GM12878 (cell line): Measurements from ENCODE around the gene NELL1. TPM values are rescaled to one million over a fixed set of nuclear protein-coding genes. Genes with fewer than 3 reads are reported as not detected.

Source experiments
- ATAC-seq: fragments of 200-7000 bp; cut with Tn5 transposase; 3 replicates; pipeline ENCODE4 v1.9.1; 2020; ENCODE audit warnings: mild to moderate bottlenecking, moderate library complexity
- BruUV-seq: library from RNA; stranded (reverse); fragments of 400-500 nt; replicated peaks from 2 replicates; lab custom pipeline; 2021; lab: Mats Ljungman, UMichigan
- CTCF ChIA-PET: fragments of 300-600 bp; sonication (Branson Sonifier 250); formaldehyde crosslinking; extraction: SDS; loops from one replicate; lab custom pipeline; 2021; ENCODE audit warnings: inconsistent platforms; lab: Yijun Ruan, JAX
- POLR2A ChIA-PET: fragments of 350-600 bp; formaldehyde crosslinking; extraction: SDS; loops from one replicate; lab custom pipeline; 2021; ENCODE audit warnings: inconsistent platforms; lab: Charles Lee
- RAD21 ChIA-PET: fragments of 300-600 bp; sonication (Branson Sonifier 250); formaldehyde crosslinking; loops from one replicate; lab custom pipeline; 2023; ENCODE audit warnings: antibody characterized with exemption; ENCODE audit not compliant: unreplicated experiment; lab: Charles Lee
- SMC1A ChIA-PET: fragments of 300-600 bp; sonication (Branson Sonifier 250); formaldehyde crosslinking; loops from one replicate; lab custom pipeline; 2023; ENCODE audit not compliant: unreplicated experiment, uncharacterized antibody; lab: Charles Lee
- DNase-seq: peaks from one replicate; pipeline ENCODE4 v3.0.0-alpha.2; 2011; ENCODE audit warnings: low read depth, low spot score
- FAIRE-seq: peaks from 3 replicates; lab custom pipeline; 2011; peaks lifted over from hg19 to GRCh38; lab: Jason Lieb, UNC
- H2AFZ ChIP-seq: 2 replicates; pipeline ENCODE4 v1.6.0; 2011; ENCODE audit warnings: low read depth, low read length, control low read depth; ENCODE audit not compliant: control insufficient read depth
- H3K27ac ChIP-seq: 2 replicates; pipeline ENCODE4 v1.5.1; 2011; ENCODE audit warnings: control low read depth; ENCODE audit not compliant: control insufficient read depth, insufficient read depth
- H3K27me3 ChIP-seq, 2 experiments: replicated peaks in 1 of 2; 2 replicates each; pipeline versions ENCODE4 v1.6.0 to v1.6.1; 2011; ENCODE audit warnings: low read length in 1 of 2; ENCODE audit not compliant: control insufficient read depth in 2 of 2, insufficient read depth in 2 of 2
- H3K36me3 ChIP-seq, 2 experiments: 2 replicates each; pipeline ENCODE4 v1.5.1; 2011; ENCODE audit warnings: low read length in 1 of 2; ENCODE audit not compliant: control insufficient read depth in 2 of 2, insufficient read depth in 2 of 2
- H3K4me1 ChIP-seq: 2 replicates; pipeline ENCODE4 v1.6.1; 2011; ENCODE audit warnings: mild to moderate bottlenecking, low read length, moderate library complexity, mixed read lengths; ENCODE audit not compliant: control insufficient read depth, insufficient read depth
- H3K4me2 ChIP-seq: 2 replicates; pipeline ENCODE4 v1.6.0; 2011; ENCODE audit warnings: control low read depth; ENCODE audit not compliant: control insufficient read depth, insufficient read depth
- H3K4me3 ChIP-seq: fragments of 200-600 bp; sonication (generic); 2 replicates; pipeline ENCODE4 v1.5.1; 2016
- H3K79me2 ChIP-seq: 2 replicates; pipeline ENCODE4 v1.6.0; 2011; ENCODE audit warnings: low read length; ENCODE audit not compliant: control insufficient read depth, insufficient read depth
- H3K9ac ChIP-seq: 2 replicates; pipeline ENCODE4 v1.8.0; 2011; ENCODE audit warnings: low read length, control low read depth, mixed read lengths; ENCODE audit not compliant: control insufficient read depth, insufficient read depth
- H3K9me3 ChIP-seq: replicated peaks from 3 replicates; pipeline ENCODE4 v1.5.1; 2011; ENCODE audit warnings: mild to moderate bottlenecking, low read length; ENCODE audit not compliant: control insufficient read depth, insufficient read depth
- H4K20me1 ChIP-seq: 2 replicates; pipeline ENCODE4 v1.6.0; 2011; ENCODE audit not compliant: control insufficient read depth, insufficient read depth
- ZBED1 ChIP-seq: IDR thresholded peaks from 2 replicates; pipeline ENCODE4 v1.6.1; 2016; ENCODE audit warnings: borderline replicate concordance
- WGBS: methylation state at CpG from one replicate; pipeline ENCODE4 v1.1.6; 2016; ENCODE audit warnings: low lambda C conversion rate; ENCODE audit not compliant: insufficient replicate concordance, insufficient coverage; ENCODE audit errors: missing lambda C conversion rate; 5-methylcytosine and 5-hydroxymethylcytosine counted together
- in situ Hi-C: fragments of 300-500 bp; cut with MboI; formaldehyde crosslinking; loops from 9 replicates; pipeline ENCODE4 v1.14.3; 2018; ENCODE audit warnings: mixed read lengths
- intact Hi-C: fragments of 100-400 bp; cut with micrococcal nuclease; formaldehyde crosslinking; loops from one replicate; pipeline ENCODE4 v1.14.2; 2022; ENCODE audit not compliant: unreplicated experiment
- polyA plus RNA-seq, 11 experiments: library from polyadenylated mRNA; depleted of rRNA in 4 of 11; unstranded in 6 of 11; stranded (reverse) in 5 of 11; fragments of >200 nt; fragmentation: Nextera tagmentation in 4 of 11; fragmentation: Illumina TruSeq in 1 of 11; extraction: Ambion mirVana in 4 of 11; extraction: Trizol in 1 of 11; gene quantifications; 1 replicate in 1 of 11; 2 replicates in 10 of 11; pipeline versions ENCODE4 v1.2.1 to v1.2.3, GENCODE V29; 2011 to 2016; ENCODE audit warnings: inconsistent platforms in 2 of 11, missing spikeins in 2 of 11, low read depth in 1 of 11
- total RNA-seq, 4 experiments: library from RNA; depleted of rRNA in 3 of 4; stranded (reverse); fragments of >200 nt in 3 of 4; fragmentation: Illumina TruSeq in 1 of 4; extraction: Trizol in 1 of 4; gene quantifications; 2 replicates each; pipeline versions ENCODE4 v1.2.1 to v1.2.3, GENCODE V29; 2013 to 2021
- TF ChIP-seq, protein P1 (sequence below), 3 experiments: IDR thresholded peaks in 2 of 3; conservative IDR thresholded peaks in 1 of 3; 2 replicates each; pipeline ENCODE4 v1.5.1; 2011; ENCODE audit warnings: low read depth in 3 of 3, low read length in 3 of 3, mild to moderate bottlenecking in 3 of 3, control low read depth in 2 of 3, moderate library complexity in 2 of 3, inconsistent platforms in 1 of 3, mixed read lengths in 1 of 3; ENCODE audit not compliant: control insufficient read depth in 2 of 3, insufficient read depth in 1 of 3; ENCODE audit errors: extremely low read depth in 1 of 3
- TF ChIP-seq, protein P2 (sequence below): fragments of 450-650 bp; IDR thresholded peaks from 2 replicates; pipeline ENCODE4 v1.6.1; 2017; ENCODE audit warnings: low read depth, mild to moderate bottlenecking, moderate library complexity

The NELL1 gene
- total and polyA plus RNA-seq, 10 of the 15 experiments (the other 5 are each of a cell fraction or from before 2014, with no cell fraction given), result 0.02 to 0.12 TPM; not detected in 8

GRCh38 chr11:21470521-21470920 is 801.1 kb downstream of the NELL1 start:
- ChIA-PET RAD21 (no interaction called here), CTCF (interaction anchor here (1.5 kb wide), 1 partner anchor 41 kb away, joined by 6 read pairs; no protein-coding TSS in a partner anchor), POLR2A (no interaction called here), SMC1A (interaction anchor here (0.8 to 1.1 kb wide), 2 partner anchors 12 to 16 kb away, joined by 3 read pairs; no protein-coding TSS in a partner anchor)
- H3K9me3 ChIP-seq, result no peaks in the 10 kb centered on the region
- FAIRE-seq, result no peak
- no peaks in the 10 kb centered on the region for H3K36me3 ChIP-seq
- no peaks in the 10 kb centered on the region for H3K4me1 ChIP-seq
- H3K4me2 ChIP-seq, result no peak overlapping the region
- no peak overlapping the region for H3K27ac ChIP-seq
- H3K9ac ChIP-seq, result no peak overlapping the region
- no peaks in the 10 kb centered on the region for H3K79me2 ChIP-seq
- TF ChIP-seq, protein P1, sequence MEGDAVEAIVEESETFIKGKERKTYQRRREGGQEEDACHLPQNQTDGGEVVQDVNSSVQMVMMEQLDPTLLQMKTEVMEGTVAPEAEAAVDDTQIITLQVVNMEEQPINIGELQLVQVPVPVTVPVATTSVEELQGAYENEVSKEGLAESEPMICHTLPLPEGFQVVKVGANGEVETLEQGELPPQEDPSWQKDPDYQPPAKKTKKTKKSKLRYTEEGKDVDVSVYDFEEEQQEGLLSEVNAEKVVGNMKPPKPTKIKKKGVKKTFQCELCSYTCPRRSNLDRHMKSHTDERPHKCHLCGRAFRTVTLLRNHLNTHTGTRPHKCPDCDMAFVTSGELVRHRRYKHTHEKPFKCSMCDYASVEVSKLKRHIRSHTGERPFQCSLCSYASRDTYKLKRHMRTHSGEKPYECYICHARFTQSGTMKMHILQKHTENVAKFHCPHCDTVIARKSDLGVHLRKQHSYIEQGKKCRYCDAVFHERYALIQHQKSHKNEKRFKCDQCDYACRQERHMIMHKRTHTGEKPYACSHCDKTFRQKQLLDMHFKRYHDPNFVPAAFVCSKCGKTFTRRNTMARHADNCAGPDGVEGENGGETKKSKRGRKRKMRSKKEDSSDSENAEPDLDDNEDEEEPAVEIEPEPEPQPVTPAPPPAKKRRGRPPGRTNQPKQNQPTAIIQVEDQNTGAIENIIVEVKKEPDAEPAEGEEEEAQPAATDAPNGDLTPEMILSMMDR (IDR thresholded peaks at IDR 0.05 in 2 of 3, conservative IDR thresholded peaks at IDR 0.05 in 1 of 3; ENCODE audit: control insufficient read depth in 2 of 3, extremely low read depth in 1 of 3, insufficient read depth in 1 of 3, low read depth in 3 of 3, low read length in 3 of 3), result no peak
- no peak overlapping the region for H3K4me3 ChIP-seq
- ATAC-seq, result no peak
- intact Hi-C loops (no loop called here), in situ Hi-C loops (no loop called here)
- H3K27me3 ChIP-seq, result no peaks in the 10 kb centered on the region
- DNase-seq, result no peak
- no TSS peak for BruUV-seq
- H4K20me1 ChIP-seq, result no peaks in the 10 kb centered on the region
- no peak overlapping the region for H2AFZ ChIP-seq

DNA sequence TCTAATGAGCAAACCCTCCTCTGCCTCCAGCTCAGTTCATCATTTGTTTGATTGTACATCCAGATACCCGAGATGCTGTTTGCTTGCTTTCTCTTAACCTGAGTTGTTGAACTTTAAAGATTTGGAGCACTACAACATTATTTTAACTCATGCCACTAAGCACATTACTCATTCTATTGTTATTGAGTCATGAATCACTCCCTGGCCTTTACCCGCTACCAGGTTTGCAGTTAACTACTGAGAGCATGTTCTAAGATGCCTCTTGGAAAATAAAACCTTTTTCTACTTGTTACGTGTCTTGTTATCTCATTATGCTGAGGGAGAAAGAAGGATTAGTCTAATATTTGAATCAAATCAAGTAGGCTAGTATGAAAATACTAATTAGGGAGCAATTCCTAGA is 802.9 kb downstream of the NELL1 start:
- TF ChIP-seq ZBED1, result no peak
- TF ChIP-seq, protein P2, sequence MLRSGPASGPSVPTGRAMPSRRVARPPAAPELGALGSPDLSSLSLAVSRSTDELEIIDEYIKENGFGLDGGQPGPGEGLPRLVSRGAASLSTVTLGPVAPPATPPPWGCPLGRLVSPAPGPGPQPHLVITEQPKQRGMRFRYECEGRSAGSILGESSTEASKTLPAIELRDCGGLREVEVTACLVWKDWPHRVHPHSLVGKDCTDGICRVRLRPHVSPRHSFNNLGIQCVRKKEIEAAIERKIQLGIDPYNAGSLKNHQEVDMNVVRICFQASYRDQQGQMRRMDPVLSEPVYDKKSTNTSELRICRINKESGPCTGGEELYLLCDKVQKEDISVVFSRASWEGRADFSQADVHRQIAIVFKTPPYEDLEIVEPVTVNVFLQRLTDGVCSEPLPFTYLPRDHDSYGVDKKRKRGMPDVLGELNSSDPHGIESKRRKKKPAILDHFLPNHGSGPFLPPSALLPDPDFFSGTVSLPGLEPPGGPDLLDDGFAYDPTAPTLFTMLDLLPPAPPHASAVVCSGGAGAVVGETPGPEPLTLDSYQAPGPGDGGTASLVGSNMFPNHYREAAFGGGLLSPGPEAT, result no peak
- TF ChIP-seq, all 136 proteins: peak for 0
- Histone ChIP-seq H4K20me1 (no peaks in the 10 kb centered on the region), H3K9ac (no peak overlapping the region), H3K27me3 (no peaks in the 10 kb centered on the region), H2AFZ (no peak overlapping the region), H3K4me1 (no peaks in the 10 kb centered on the region), H3K9me3 (no peaks in the 10 kb centered on the region), H3K4me3 (no peak overlapping the region), H3K36me3 (no peaks in the 10 kb centered on the region), H3K79me2 (no peaks in the 10 kb centered on the region), H3K4me2 (no peak overlapping the region), H3K27ac (no peak overlapping the region)
- BruUV-seq, result no TSS peak
- in situ Hi-C loops (no loop called here), intact Hi-C loops (no loop called here)
- ChIA-PET POLR2A (no interaction called here), SMC1A (interaction anchor here (0.5 to 1.4 kb wide), 4 partner anchors 8 to 386 kb away, joined by 3 to 5 read pairs (median 3); no protein-coding TSS in a partner anchor), CTCF (no interaction called here), RAD21 (no interaction called here)
- no peak; the same call in 2 of the 3 replicates for ATAC-seq
- DNase-seq, result no peak
- no peak for FAIRE-seq
- WGBS, result 12% methylated on average over 3 of the region's 3 CpGs
